Astrocyte (in vitro differentiated cells and primary cell): Measurements from ENCODE around the gene ZFP36L2. TPM values are rescaled to one million over a fixed set of nuclear protein-coding genes. Genes with fewer than 3 reads are reported as not detected.

Source experiments
- DNase-seq: peaks from one replicate; pipeline ENCODE4 v3.0.0-alpha.2; 2010; ENCODE audit warnings: low read depth
- FAIRE-seq: peaks from 2 replicates; lab custom pipeline; 2011; peaks lifted over from hg19 to GRCh38; lab: Jason Lieb, UNC
- H2AFZ ChIP-seq: 2 replicates; pipeline ENCODE4 v1.6.0; 2012; ENCODE audit warnings: low read depth, low read length, inconsistent platforms
- H3K27ac ChIP-seq: 2 replicates; pipeline ENCODE4 v1.5.1; 2011; ENCODE audit warnings: low read depth, low read length, inconsistent platforms
- H3K27me3 ChIP-seq: 2 replicates; pipeline ENCODE4 v1.6.0; 2011; ENCODE audit warnings: low read length, inconsistent platforms; ENCODE audit not compliant: insufficient read depth
- H3K36me3 ChIP-seq: 2 replicates; pipeline ENCODE4 v1.5.1; 2011; ENCODE audit warnings: low read length, inconsistent platforms; ENCODE audit not compliant: insufficient read depth
- H3K4me1 ChIP-seq: 2 replicates; pipeline ENCODE4 v1.5.1; 2011; ENCODE audit warnings: low read length, inconsistent platforms; ENCODE audit not compliant: insufficient read depth
- H3K4me2 ChIP-seq: 2 replicates; pipeline ENCODE4 v1.6.0; 2012; ENCODE audit warnings: low read length, inconsistent platforms
- H3K4me3 ChIP-seq: 2 replicates; pipeline ENCODE4 v1.5.1; 2011; ENCODE audit warnings: low read depth, mild to moderate bottlenecking, low read length, inconsistent platforms; ENCODE audit not compliant: insufficient read depth
- H3K79me2 ChIP-seq: 2 replicates; pipeline ENCODE4 v1.6.0; 2012; ENCODE audit warnings: mild to moderate bottlenecking, low read length, inconsistent platforms; ENCODE audit not compliant: insufficient read depth
- H3K9ac ChIP-seq: 2 replicates; pipeline ENCODE4 v1.6.0; 2012; ENCODE audit warnings: mild to moderate bottlenecking, low read length, inconsistent platforms
- H3K9me3 ChIP-seq: 2 replicates; pipeline ENCODE4 v1.5.1; 2012; ENCODE audit warnings: low read depth, mild to moderate bottlenecking, low read length, inconsistent platforms; ENCODE audit not compliant: insufficient read depth
- H4K20me1 ChIP-seq: 2 replicates; pipeline ENCODE4 v1.6.0; 2012; ENCODE audit warnings: low read length, inconsistent platforms; ENCODE audit not compliant: insufficient read depth
- H3K27ac Mint-ChIP-seq: one replicate; pipeline ENCODE4 v1.8.0; 2021; ENCODE audit warnings: mild to moderate bottlenecking, mixed read lengths; ENCODE audit not compliant: unreplicated experiment
- H3K27me3 Mint-ChIP-seq: one replicate; pipeline ENCODE4 v1.8.0; 2021; ENCODE audit warnings: low read depth, mixed read lengths; ENCODE audit not compliant: unreplicated experiment
- H3K36me3 Mint-ChIP-seq: one replicate; pipeline ENCODE4 v1.8.0; 2021; ENCODE audit warnings: low read depth, mixed read lengths; ENCODE audit not compliant: unreplicated experiment
- H3K4me1 Mint-ChIP-seq: one replicate; pipeline ENCODE4 v1.8.0; 2021; ENCODE audit warnings: low read depth, mixed read lengths; ENCODE audit not compliant: unreplicated experiment
- H3K4me3 Mint-ChIP-seq: one replicate; pipeline ENCODE4 v1.8.0; 2021; ENCODE audit warnings: mild to moderate bottlenecking, moderate library complexity, mixed read lengths; ENCODE audit not compliant: unreplicated experiment
- H3K9me3 Mint-ChIP-seq: one replicate; pipeline ENCODE4 v1.8.0; 2021; ENCODE audit warnings: mild to moderate bottlenecking, mixed read lengths; ENCODE audit not compliant: unreplicated experiment
- CTCF ChIP-seq: IDR thresholded peaks from 2 replicates; pipeline ENCODE4 v1.5.1; 2011; ENCODE audit warnings: low read depth, mild to moderate bottlenecking, inconsistent platforms, low read length, moderate library complexity; ENCODE audit not compliant: insufficient read depth
- EZH2 ChIP-seq: IDR thresholded peaks from 2 replicates; pipeline ENCODE4 v1.6.1; 2012; ENCODE audit warnings: mild to moderate bottlenecking, low read length, inconsistent platforms; ENCODE audit not compliant: insufficient read depth
- total RNA-seq: library from RNA; stranded (reverse); gene quantifications from 2 replicates; pipeline ENCODE4 v1.2.1, GENCODE V29; 2021

Gene ZFP36L2
- total RNA-seq, 1 donor from 2014 or later, result 49.5 TPM

DNA sequence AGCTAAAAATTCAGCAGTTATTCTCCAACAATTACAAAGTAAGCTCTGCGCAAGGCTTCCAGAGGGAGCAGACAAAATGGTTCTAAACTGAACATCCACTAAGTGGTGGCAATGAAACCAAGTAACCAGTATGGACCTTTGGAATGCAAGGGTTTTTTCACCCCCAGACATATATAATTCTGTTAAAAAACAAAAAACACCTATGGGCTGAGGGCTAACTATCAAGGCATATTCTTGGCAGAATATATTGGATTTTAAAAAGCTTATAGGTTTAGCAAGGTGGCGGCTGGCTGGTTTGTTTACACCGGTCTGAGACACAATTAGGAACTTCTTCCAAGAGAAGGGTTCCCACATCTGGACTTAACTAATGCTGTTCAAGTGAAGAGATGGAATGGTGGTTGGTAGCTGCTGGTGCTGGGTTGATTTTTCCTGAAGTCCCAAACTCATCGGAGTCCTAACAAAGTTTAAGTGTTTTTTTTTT lies 2.8 kb downstream of the ZFP36L2 start:
- peaks cover 10% of the 10 kb centered on the region for H3K36me3 Mint-ChIP-seq
- Histone ChIP-seq H3K4me2 (peak overlapping the region; percentile 91), H3K9ac (peak overlapping the region; percentile 95), H3K36me3 (no peaks in the 10 kb centered on the region), H3K4me3 (peak overlapping the region; percentile 81), H3K79me2 (peaks cover 49% of the 10 kb centered on the region), H4K20me1 (peaks cover 17% of the 10 kb centered on the region), H3K9me3 (no peaks in the 10 kb centered on the region), H3K27ac (peak overlapping the region; percentile 93), H3K27me3 (no peaks in the 10 kb centered on the region), H3K4me1 (peaks cover 48% of the 10 kb centered on the region), H2AFZ (no peak overlapping the region)
- peak overlapping the region; percentile 94 for H3K27ac Mint-ChIP-seq
- FAIRE-seq (no peak), DNase-seq (peak; percentile 29)
- peaks cover 43% of the 10 kb centered on the region for H3K4me1 Mint-ChIP-seq
- H3K4me3 Mint-ChIP-seq, result peak overlapping the region; percentile 96
- no peaks in the 10 kb centered on the region for H3K27me3 Mint-ChIP-seq
- H3K9me3 Mint-ChIP-seq, result no peaks in the 10 kb centered on the region
- no peak for TF ChIP-seq CTCF
- TF ChIP-seq EZH2, result no peak

DNA sequence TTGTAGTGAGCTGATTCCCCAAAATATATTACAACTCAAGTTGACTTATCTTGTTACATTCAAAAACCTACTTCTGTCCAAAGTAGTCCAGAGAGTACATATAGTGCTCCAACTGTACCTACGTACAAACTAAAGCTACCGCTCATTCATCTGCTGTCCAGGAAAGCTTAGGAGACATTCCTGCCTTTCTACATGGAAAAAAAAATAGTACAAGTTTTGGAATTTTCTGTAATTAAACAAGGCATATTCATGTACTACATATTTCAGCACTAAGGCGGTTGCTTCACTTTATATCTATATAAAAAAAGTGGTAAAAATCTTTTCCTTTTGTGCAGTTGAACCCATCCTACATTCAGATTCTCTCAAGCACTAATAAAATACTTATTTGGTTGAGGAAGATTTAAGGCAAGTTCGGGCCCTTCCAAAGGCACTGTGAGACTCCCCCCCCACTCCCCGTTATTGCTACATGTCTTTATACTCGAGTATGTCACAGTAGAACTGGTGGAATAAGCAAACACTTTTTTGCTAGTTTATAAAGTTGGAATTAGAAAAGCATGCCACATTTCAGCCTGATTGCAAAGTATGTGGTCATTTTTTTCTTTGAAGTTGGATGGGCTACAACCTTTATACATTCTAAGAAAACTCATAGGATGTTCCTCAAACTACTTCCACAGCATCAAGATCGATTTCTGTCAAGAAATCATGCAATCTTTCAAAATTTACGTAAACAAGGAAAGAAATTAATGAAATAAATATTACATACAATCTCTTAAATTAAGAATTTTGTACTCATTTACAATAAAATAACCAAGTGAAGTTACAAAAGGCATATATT lies 3.7 kb downstream of the ZFP36L2 start:
- Histone ChIP-seq H3K27me3 (no peaks in the 10 kb centered on the region), H3K79me2 (peaks cover 49% of the 10 kb centered on the region), H3K4me3 (peak overlapping the region; percentile 81), H3K4me1 (peaks cover 51% of the 10 kb centered on the region), H3K36me3 (no peaks in the 10 kb centered on the region), H3K9ac (peak overlapping the region; percentile 95), H3K9me3 (no peaks in the 10 kb centered on the region), H3K27ac (peak overlapping the region; percentile 93), H4K20me1 (peaks cover 17% of the 10 kb centered on the region), H2AFZ (no peak overlapping the region), H3K4me2 (peak overlapping the region; percentile 91)
- Mint-ChIP-seq H3K36me3 (peaks cover 10% of the 10 kb centered on the region), H3K4me3 (peak overlapping the region; percentile 85), H3K9me3 (no peaks in the 10 kb centered on the region), H3K27ac (peak overlapping the region; percentile 98), H3K27me3 (no peaks in the 10 kb centered on the region), H3K4me1 (peaks cover 43% of the 10 kb centered on the region)
- FAIRE-seq (no peak), DNase-seq (peak; percentile 52)
- TF ChIP-seq EZH2 (no peak), CTCF (no peak)
